ENCODE measurements around the gene BECN2.

DNA sequence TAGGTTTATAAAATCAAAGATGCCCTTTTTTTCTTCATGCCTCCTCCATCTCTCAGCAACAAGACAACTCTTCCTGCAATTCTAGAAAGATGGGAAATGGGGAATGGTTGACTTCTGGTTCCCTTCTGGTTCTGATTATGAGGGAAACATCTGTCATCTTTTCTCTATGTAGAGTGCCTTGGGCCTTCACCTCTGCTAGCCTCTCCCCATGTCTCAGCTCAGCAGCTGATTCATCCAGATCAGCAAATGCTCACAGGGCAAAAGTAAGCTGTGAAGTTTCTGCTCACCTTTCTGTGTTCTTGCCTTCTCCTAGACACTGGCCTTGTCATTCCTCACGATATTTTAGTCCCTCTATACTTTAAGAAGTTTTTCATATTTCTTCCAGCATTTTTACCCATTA lies 17.8 kb upstream of the BECN2 start:
- TF ChIP-seq, protein P1, sequence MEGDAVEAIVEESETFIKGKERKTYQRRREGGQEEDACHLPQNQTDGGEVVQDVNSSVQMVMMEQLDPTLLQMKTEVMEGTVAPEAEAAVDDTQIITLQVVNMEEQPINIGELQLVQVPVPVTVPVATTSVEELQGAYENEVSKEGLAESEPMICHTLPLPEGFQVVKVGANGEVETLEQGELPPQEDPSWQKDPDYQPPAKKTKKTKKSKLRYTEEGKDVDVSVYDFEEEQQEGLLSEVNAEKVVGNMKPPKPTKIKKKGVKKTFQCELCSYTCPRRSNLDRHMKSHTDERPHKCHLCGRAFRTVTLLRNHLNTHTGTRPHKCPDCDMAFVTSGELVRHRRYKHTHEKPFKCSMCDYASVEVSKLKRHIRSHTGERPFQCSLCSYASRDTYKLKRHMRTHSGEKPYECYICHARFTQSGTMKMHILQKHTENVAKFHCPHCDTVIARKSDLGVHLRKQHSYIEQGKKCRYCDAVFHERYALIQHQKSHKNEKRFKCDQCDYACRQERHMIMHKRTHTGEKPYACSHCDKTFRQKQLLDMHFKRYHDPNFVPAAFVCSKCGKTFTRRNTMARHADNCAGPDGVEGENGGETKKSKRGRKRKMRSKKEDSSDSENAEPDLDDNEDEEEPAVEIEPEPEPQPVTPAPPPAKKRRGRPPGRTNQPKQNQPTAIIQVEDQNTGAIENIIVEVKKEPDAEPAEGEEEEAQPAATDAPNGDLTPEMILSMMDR (IDR thresholded peaks at IDR 0.05; ENCODE audit: low read depth, low read length) = no peak
- TF ChIP-seq EZH2phosphoT487 (IDR thresholded peaks at IDR 0.05; ENCODE audit: low read depth) = no peak
